Middle frontal gyrus (tissue), 1 donor: ENCODE data around the gene MEGF6.
"Not testable (repeated sequence)": the region's sequence is repeated elsewhere in the genome, so short reads cannot be mapped to it uniquely, and the experiment has no call there.

Source experiments
- DNase-seq: peaks from one replicate; pipeline ENCODE4 v3.0.0-alpha.2; 2015; ENCODE audit warnings: low spot score; ENCODE audit errors: extremely low spot score

Gene MEGF6

GRCh38 chr1:3575993-3576392, 35.3 kb downstream of the MEGF6 start:
- DNase-seq: no peak

DNA sequence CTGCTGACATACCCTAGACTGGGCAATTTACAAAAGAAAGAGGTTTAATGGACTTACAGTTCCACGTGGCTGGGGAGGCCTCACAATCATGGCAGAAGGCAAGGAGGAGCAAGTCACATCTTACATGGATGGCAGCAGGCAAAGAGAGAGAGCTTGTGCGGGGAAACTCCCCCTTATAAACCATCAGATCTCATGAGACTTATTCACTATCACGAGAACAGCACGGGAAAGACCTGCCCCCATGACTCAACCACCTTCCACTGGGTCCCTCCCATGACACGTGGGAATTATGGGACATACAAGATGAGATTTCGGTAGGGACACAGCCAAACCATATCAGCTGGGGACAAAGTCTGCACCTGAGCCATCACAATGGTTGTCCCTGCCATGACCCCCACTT, 35.8 kb downstream of the MEGF6 start:
- DNase-seq: not testable (repeated sequence)

- DNase-seq: no peak
Measured at GRCh38 chr1:3573500-3573899, 37.8 kb downstream of the MEGF6 start.

GRCh38 chr1:3572638-3573037, 38.7 kb downstream of the MEGF6 start:
- DNase-seq: not testable (repeated sequence)

DNA sequence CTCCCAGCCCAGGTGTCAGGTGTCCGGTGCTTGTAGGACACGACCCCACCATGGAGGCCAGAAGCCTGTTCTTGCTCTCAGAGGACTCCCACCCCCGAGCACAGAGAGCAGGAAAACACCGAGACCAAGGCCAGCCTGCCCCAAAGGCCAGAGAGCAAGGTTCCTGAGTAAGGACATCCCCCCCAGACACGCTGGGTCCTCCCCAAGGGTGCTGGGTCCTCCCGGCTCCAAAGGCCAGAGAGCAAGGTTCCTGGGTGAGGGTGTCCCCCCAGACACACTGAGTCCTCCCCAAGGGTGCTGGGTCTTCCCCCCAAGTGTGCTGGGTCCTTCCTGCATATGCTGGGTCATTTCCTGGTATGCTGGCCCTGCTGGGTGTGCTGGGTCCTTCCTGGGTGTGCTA, 40.0 kb downstream of the MEGF6 start:
- no peak for DNase-seq

GRCh38 chr1:3570066-3570986, 41.0 kb downstream of the MEGF6 start:
- DNase-seq: no peak

DNA sequence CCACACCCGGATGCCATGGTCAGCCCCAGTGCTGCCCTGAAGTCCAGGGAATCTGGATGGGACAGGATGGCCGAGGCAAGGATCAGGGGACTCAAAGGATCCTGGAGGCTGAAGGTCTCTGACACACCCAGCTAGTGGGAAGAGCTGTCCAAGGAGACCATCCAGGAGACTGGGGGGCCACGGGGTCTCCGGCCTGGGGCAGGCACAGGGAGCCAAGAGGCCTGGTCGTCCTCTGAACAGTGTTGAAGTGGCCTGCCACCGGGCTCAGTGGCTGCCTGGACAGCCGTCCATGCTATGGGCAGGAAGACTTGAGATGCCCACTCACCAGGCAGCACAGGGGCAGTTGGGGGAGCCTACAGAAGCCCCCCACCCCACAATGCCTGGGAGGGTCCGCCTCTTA, 41.9 kb downstream of the MEGF6 start:
- no peak for DNase-seq

GRCh38 chr1:3568815-3569435, 42.4 kb downstream of the MEGF6 start:
- DNase-seq: no peak

DNA sequence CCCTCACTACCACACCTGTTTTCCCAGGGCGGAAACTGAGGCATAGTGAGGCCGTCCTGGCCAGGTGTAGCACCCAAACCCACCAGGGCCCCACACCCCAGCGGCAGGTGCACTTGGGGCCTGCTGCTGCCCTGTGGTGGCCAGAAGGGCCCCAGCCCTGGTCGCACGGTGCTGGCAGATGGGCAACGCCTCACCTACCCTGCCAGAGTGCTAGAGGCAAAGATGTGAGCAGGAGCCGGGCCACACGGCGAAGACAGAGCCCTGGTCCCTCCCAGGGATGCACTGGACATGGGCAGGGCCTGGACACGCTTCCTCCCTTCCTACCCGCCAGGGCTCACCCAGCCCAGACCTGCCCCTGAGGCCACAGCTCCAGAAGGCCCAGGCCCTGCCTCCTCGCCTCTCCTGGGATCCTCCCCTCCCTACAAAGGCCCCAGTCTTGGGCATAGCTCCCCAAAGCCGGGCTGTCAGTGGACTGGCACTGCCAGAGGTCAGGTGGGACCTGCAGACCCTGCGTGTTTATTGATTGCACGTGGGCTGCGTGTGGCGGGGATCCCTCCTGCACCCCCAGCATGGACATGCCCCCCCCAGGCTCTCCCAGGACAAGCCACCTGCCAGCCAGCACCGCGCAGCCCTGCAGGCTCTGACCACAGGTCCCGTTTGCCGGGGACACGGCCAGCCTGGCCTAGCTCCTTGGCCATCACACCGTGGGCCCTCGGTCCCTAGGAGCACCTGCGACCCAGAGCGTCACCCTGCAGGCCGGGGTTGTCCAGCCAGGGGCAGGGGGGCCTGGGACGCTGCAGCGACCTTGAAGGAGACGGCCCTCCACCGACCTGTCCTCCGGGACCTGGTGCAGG, 44.1 kb downstream of the MEGF6 start:
- no peak for DNase-seq

GRCh38 chr1:3566003-3566885, 45.1 kb downstream of the MEGF6 start:
- no peak for DNase-seq

- DNase-seq: no peak
Measured at GRCh38 chr1:3564921-3565831, 46.1 kb downstream of the MEGF6 start.

GRCh38 chr1:3563610-3564009, 47.7 kb downstream of the MEGF6 start:
- no peak for DNase-seq

- no peak for DNase-seq
Measured at GRCh38 chr1:3563125-3563524, 48.2 kb downstream of the MEGF6 start.

- no peak for DNase-seq
Measured at GRCh38 chr1:3562712-3563111, 48.6 kb downstream of the MEGF6 start.

GRCh38 chr1:3561702-3562101, 49.6 kb downstream of the MEGF6 start:
- no peak for DNase-seq

- DNase-seq: no peak
Measured at GRCh38 chr1:3560981-3561380, 50.3 kb downstream of the MEGF6 start.

DNA sequence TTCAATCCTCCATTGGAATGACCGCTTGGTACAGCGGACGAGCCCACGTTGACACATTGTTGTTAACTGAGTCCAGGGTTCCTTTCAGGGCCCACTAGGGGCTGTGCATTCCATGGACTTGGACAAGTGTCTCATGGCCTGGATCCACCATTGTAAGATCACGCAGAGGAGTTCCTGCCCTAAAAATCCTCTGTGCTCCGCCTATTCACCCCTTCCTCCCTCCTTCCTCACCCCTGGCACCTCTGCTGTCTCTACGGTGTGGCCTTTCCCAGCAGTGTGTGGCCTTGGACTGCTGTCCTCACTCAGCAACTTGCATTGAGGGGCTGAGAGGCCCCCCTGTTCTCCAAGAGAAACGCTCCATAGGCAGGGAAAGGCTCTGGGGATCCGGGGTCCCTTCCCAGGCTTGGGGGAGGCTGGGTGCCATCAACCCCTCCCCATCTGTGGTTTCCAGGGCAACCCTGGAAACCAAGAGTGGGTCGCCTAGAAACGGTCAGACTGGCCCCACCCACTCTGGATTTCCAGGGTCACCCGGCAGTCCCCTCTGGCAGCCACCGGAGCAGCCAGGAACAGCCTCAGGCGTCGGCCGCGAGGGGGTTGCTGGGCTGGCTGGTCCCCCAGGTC, 50.9 kb downstream of the MEGF6 start:
- DNase-seq: no peak

GRCh38 chr1:3558036-3558726, 53.1 kb downstream of the MEGF6 start:
- DNase-seq: no peak

GRCh38 chr1:3557366-3557765, 53.9 kb downstream of the MEGF6 start:
- DNase-seq: no peak
